ENCODE data around the gene ABL1.

ABL1 gene

GRCh38 chr9:130854835-130855234 lies 19.8 kb downstream of the ABL1 start:
- TF ChIP-seq EZH2phosphoT487 (IDR thresholded peaks at IDR 0.05; ENCODE audit: low read length) = no peak
- TF ChIP-seq EZH2 (optimal IDR thresholded peaks at IDR 0.05; ENCODE audit: low read depth, low read length) = no peak
- no peak for TF ChIP-seq CTCF (IDR thresholded peaks at IDR 0.05; ENCODE audit: low read length)
- Histone ChIP-seq H3K79me2 (ENCODE audit: low read length) (no peaks in the 10 kb centered on the region), H3K4me1 (ENCODE audit: low read length) (no peaks in the 10 kb centered on the region), H3K9ac (ENCODE audit: low read length) (no peak overlapping the region), H3F3A (ENCODE audit: insufficient read depth, low read length) (no peaks in the 10 kb centered on the region), H3K9me3 (replicated peaks; ENCODE audit: insufficient read depth, low read length) (no peaks in the 10 kb centered on the region), H3K4me2 (ENCODE audit: low read depth, low read length) (no peak overlapping the region), H3K36me3 (replicated peaks; ENCODE audit: insufficient read depth, low read length) (no peaks in the 10 kb centered on the region), H4K20me1 (ENCODE audit: insufficient read depth, low read length) (no peaks in the 10 kb centered on the region), H3K27me3 (replicated peaks; ENCODE audit: insufficient read depth, low read length) (no peaks in the 10 kb centered on the region), H3K27ac (ENCODE audit: low read length) (no peak overlapping the region), H2AFZ (ENCODE audit: low read length) (no peak overlapping the region), H3K4me3 (ENCODE audit: low read length) (no peak overlapping the region), H3K9me2 (replicated peaks; ENCODE audit: insufficient read depth, low read length) (no peaks in the 10 kb centered on the region)
- DNase-seq = no peak

- no peaks in the 10 kb centered on the region for H4K20me1 ChIP-seq (ENCODE audit: insufficient read depth, low read length)
- H3K4me3 ChIP-seq (ENCODE audit: low read length) = no peak overlapping the region
- TF ChIP-seq EZH2phosphoT487 (IDR thresholded peaks at IDR 0.05; ENCODE audit: low read length) (no peak), EZH2 (optimal IDR thresholded peaks at IDR 0.05; ENCODE audit: low read depth, low read length) (no peak), CTCF (IDR thresholded peaks at IDR 0.05; ENCODE audit: low read length) (no peak)
- no peaks in the 10 kb centered on the region for H3K27me3 ChIP-seq (replicated peaks; ENCODE audit: insufficient read depth, low read length)
- H2AFZ ChIP-seq (ENCODE audit: low read length) = no peak overlapping the region
- H3K79me2 ChIP-seq (ENCODE audit: low read length) = no peaks in the 10 kb centered on the region
- no peaks in the 10 kb centered on the region for H3K9me3 ChIP-seq (replicated peaks; ENCODE audit: insufficient read depth, low read length)
- no peak for DNase-seq
- H3K9ac ChIP-seq (ENCODE audit: low read length) = no peak overlapping the region
- no peaks in the 10 kb centered on the region for H3K36me3 ChIP-seq (replicated peaks; ENCODE audit: insufficient read depth, low read length)
- no peak overlapping the region for H3K4me2 ChIP-seq (ENCODE audit: low read depth, low read length)
- no peaks in the 10 kb centered on the region for H3F3A ChIP-seq (ENCODE audit: insufficient read depth, low read length)
- H3K9me2 ChIP-seq (replicated peaks; ENCODE audit: insufficient read depth, low read length) = no peaks in the 10 kb centered on the region
- no peak overlapping the region for H3K27ac ChIP-seq (ENCODE audit: low read length)
- H3K4me1 ChIP-seq (ENCODE audit: low read length) = no peaks in the 10 kb centered on the region
Observed at GRCh38 chr9:130856474-130856873, 21.4 kb downstream of the ABL1 start.

DNA sequence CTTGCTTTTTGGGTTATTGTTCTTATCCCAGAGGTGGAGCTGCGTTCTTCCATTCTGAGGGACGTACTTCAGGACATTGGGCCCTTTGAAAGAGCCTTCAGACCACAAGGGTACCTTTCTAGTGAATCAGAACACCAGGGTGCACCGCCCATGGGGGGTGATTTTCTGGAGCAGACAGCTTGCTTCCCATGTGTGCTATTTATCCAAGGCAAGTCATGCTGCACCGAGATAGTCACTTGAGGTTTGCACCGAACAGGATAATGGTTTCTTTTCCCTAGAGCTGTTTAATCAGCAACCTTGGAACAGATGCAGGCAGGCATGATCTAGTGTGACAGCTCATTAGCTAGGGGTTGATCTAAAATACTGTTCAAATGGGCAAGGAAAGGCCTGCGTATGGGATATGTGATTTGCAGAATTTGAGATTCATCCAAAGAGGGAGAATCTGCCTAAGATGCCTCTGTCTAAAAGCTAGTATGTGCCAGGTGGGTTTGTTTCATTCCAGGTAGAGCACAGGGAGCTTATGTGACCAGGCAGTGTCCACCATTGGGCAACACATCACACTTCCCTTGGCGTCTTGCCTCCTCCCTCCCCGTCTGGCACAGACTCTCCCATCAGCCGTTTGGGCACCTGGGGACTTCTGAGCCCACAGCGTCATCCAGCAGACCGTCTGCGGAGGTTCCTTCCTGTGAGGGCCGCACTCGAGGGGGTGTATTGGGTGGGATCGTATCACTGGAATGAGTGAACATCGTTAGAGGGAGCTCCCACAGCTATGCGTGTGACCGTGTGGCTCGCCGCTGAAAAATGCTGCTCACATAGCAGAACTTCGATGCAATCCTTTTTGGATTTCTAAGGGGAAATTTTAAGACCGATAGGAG lies 23.0 kb downstream of the ABL1 start:
- no peaks in the 10 kb centered on the region for H3K27me3 ChIP-seq (replicated peaks; ENCODE audit: insufficient read depth, low read length)
- H3K9me2 ChIP-seq (replicated peaks; ENCODE audit: insufficient read depth, low read length) = no peaks in the 10 kb centered on the region
- H3F3A ChIP-seq (ENCODE audit: insufficient read depth, low read length) = no peaks in the 10 kb centered on the region
- H3K9ac ChIP-seq (ENCODE audit: low read length) = no peak overlapping the region
- no peaks in the 10 kb centered on the region for H3K9me3 ChIP-seq (replicated peaks; ENCODE audit: insufficient read depth, low read length)
- no peak for TF ChIP-seq CTCF (IDR thresholded peaks at IDR 0.05; ENCODE audit: low read length)
- TF ChIP-seq EZH2 (optimal IDR thresholded peaks at IDR 0.05; ENCODE audit: low read depth, low read length) = no peak
- TF ChIP-seq EZH2phosphoT487 (IDR thresholded peaks at IDR 0.05; ENCODE audit: low read length) = no peak
- no peak overlapping the region for H3K4me3 ChIP-seq (ENCODE audit: low read length)
- no peak for DNase-seq
- H3K36me3 ChIP-seq (replicated peaks; ENCODE audit: insufficient read depth, low read length) = no peaks in the 10 kb centered on the region
- no peak overlapping the region for H2AFZ ChIP-seq (ENCODE audit: low read length)
- H3K27ac ChIP-seq (ENCODE audit: low read length) = no peak overlapping the region
- H3K79me2 ChIP-seq (ENCODE audit: low read length) = no peaks in the 10 kb centered on the region
- H3K4me2 ChIP-seq (ENCODE audit: low read depth, low read length) = no peak overlapping the region
- H3K4me1 ChIP-seq (ENCODE audit: low read length) = no peaks in the 10 kb centered on the region
- H4K20me1 ChIP-seq (ENCODE audit: insufficient read depth, low read length) = no peaks in the 10 kb centered on the region
